Pericardium fibroblast (primary cell): Measurements from ENCODE around the gene RALB. TPM values are rescaled to one million over a fixed set of nuclear protein-coding genes. Genes with fewer than 3 reads are reported as not detected.

Source experiments
- total RNA-seq: library from RNA; depleted of rRNA; stranded (reverse); fragments of >200 nt; gene quantifications from 2 replicates; pipeline ENCODE4 v1.2.3, GENCODE V29; 2015

RALB gene, protein sequence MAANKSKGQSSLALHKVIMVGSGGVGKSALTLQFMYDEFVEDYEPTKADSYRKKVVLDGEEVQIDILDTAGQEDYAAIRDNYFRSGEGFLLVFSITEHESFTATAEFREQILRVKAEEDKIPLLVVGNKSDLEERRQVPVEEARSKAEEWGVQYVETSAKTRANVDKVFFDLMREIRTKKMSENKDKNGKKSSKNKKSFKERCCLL
- 35.8 and 37.9 TPM in 2 replicates for total RNA-seq

GRCh38 chr2:120252225-120253020 is at the start of gene RALB:
Gene RALB, plus strand, starts transcription at chr2:120252852. Its CDS starts 25,813 bp downstream, at chr2:120278665.

GRCh38 chr2:120223034-120223912 is 29.4 kb upstream of the RALB start, which contains the start of gene TMEM185B:
Gene TMEM185B, minus strand, starts transcription at chr2:120223400. Its CDS starts 424 bp downstream, at chr2:120222976.

Other genes with a start within 250 kb of the RALB start
- gene EPB41L5, start 239.8 kb upstream of the RALB start, total RNA-seq: 7.7 and 18.4 TPM in 2 replicates
- gene TMEM185B, start 29.5 kb upstream of the RALB start, total RNA-seq: 25.9 and 26.5 TPM in 2 replicates
- 0.09 and 1.6 TPM in 2 replicates for gene INHBB, start 93.3 kb downstream of the RALB start, total RNA-seq